SU-DHL-6 (cell line): ENCODE results near the gene CSPG4.
"Not testable (repeated sequence)": the region's sequence is repeated elsewhere in the genome, so short reads cannot be mapped to it uniquely, and the experiment has no call there.

Experiments used
- EZH2phosphoT487 ChIP-seq: fragments of 200-600 bp; sonication (generic), shearing (Covaris generic); conservative IDR thresholded peaks from 2 replicates; pipeline ENCODE4 v1.6.1; 2018; ENCODE audit warnings: mild to moderate bottlenecking, antibody characterized with exemption, low read length, moderate library complexity, mixed read lengths
- TF ChIP-seq, protein P1 (sequence below): fragments of 200-600 bp; sonication (generic); IDR thresholded peaks from one replicate; pipeline ENCODE4 v1.5.1; 2017; ENCODE audit warnings: antibody characterized with exemption, mild to moderate bottlenecking, low read length, moderate library complexity; ENCODE audit not compliant: insufficient read depth, poor library complexity, severe bottlenecking

DNA sequence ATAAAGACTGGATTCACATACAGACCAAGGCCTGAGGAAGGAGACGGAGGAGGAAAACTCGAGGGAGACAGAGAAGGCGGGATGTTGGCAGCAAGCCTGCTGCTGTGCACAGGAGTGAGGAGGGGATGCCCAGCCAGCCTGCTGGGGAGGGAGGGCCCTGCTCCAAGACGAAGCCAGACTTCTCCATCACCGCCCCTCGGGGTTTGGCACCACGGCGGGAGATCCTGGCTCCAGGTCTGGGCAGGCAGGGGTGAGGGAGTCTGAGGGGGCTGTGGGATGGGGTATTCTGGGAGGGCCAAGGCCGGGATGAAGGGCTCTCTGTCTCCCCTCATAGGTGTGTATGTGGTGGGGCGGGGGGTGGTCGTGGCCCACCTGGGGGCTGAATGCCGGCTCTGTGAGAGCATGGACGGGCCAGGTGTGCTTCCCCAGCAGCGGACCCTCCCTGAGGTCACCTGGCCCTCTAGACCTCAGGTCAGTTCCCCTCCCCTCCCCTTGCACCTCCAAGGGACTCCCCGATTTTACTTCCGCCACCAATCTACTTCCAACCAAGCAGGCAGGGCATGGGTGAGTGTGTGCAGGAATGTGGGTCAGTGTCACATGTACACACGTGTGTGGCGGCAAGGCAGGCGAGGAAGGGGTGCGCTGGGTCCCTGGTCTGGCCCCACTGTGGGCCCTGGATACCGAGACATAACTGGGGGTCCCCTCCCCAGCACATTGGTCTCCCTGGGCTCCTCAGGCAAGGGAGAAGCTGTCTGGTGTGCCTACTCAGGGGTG is 14.5 kb downstream of the CSPG4 start:
- TF ChIP-seq, protein P1, sequence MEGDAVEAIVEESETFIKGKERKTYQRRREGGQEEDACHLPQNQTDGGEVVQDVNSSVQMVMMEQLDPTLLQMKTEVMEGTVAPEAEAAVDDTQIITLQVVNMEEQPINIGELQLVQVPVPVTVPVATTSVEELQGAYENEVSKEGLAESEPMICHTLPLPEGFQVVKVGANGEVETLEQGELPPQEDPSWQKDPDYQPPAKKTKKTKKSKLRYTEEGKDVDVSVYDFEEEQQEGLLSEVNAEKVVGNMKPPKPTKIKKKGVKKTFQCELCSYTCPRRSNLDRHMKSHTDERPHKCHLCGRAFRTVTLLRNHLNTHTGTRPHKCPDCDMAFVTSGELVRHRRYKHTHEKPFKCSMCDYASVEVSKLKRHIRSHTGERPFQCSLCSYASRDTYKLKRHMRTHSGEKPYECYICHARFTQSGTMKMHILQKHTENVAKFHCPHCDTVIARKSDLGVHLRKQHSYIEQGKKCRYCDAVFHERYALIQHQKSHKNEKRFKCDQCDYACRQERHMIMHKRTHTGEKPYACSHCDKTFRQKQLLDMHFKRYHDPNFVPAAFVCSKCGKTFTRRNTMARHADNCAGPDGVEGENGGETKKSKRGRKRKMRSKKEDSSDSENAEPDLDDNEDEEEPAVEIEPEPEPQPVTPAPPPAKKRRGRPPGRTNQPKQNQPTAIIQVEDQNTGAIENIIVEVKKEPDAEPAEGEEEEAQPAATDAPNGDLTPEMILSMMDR = not testable (repeated sequence)
- TF ChIP-seq EZH2phosphoT487 = not testable (repeated sequence)
